Activated CD8-positive, alpha-beta T cell treated with anti-CD3 and anti-CD28 coated beads, Interleukin-2, amount 10 ng/mL, durations not matched to agents 7 days and 5 days (primary cell): Measurements from ENCODE around the gene AQP10. TPM values are rescaled to one million over a fixed set of nuclear protein-coding genes. Genes with fewer than 3 reads are reported as not detected.
"Not testable (repeated sequence)": the region's sequence is repeated elsewhere in the genome, so short reads cannot be mapped to it uniquely, and the experiment has no call there.

Experiments used
- ATAC-seq: fragments of 150-1000 bp; cut with Tn5 transposase; one replicate; pipeline ENCODE4 v1.10.0; 2021; ENCODE audit warnings: moderate library complexity
- CTCF ChIA-PET: fragments of 350-600 bp; sonication (Branson Sonifier 250); formaldehyde crosslinking; loops from one replicate; lab custom pipeline; 2021; ENCODE audit warnings: antibody characterized with exemption; lab: Charles Lee
- POLR2A ChIA-PET: fragments of 350-600 bp; sonication (Branson Sonifier 250); formaldehyde crosslinking; loops from one replicate; lab custom pipeline; 2021; ENCODE audit warnings: antibody characterized with exemption; lab: Charles Lee
- DNase-seq: peaks from one replicate; pipeline ENCODE4 v3.0.0-alpha.2; 2020
- H3K27ac Mint-ChIP-seq: one replicate; pipeline ENCODE4 v1.8.0; 2021; ENCODE audit warnings: mild to moderate bottlenecking, mixed read lengths
- H3K27me3 Mint-ChIP-seq: one replicate; pipeline ENCODE4 v1.8.0; 2021; ENCODE audit warnings: low read depth, mixed read lengths
- H3K36me3 Mint-ChIP-seq: one replicate; pipeline ENCODE4 v1.8.0; 2021; ENCODE audit warnings: low read depth, mixed read lengths
- H3K4me1 Mint-ChIP-seq: one replicate; pipeline ENCODE4 v1.8.0; 2021; ENCODE audit warnings: low read depth, mixed read lengths
- H3K4me3 Mint-ChIP-seq: one replicate; pipeline ENCODE4 v1.8.0; 2021; ENCODE audit warnings: mild to moderate bottlenecking, mixed read lengths
- H3K9me3 Mint-ChIP-seq: one replicate; pipeline ENCODE4 v1.8.0; 2022; ENCODE audit warnings: mixed read lengths; ENCODE audit not compliant: insufficient read depth
- total RNA-seq, 2 experiments: library from RNA; stranded (reverse); gene quantifications; one replicate each; pipeline ENCODE4 v1.2.3, GENCODE V29; 2021

Gene AQP10
- total RNA-seq: not detected

DNA sequence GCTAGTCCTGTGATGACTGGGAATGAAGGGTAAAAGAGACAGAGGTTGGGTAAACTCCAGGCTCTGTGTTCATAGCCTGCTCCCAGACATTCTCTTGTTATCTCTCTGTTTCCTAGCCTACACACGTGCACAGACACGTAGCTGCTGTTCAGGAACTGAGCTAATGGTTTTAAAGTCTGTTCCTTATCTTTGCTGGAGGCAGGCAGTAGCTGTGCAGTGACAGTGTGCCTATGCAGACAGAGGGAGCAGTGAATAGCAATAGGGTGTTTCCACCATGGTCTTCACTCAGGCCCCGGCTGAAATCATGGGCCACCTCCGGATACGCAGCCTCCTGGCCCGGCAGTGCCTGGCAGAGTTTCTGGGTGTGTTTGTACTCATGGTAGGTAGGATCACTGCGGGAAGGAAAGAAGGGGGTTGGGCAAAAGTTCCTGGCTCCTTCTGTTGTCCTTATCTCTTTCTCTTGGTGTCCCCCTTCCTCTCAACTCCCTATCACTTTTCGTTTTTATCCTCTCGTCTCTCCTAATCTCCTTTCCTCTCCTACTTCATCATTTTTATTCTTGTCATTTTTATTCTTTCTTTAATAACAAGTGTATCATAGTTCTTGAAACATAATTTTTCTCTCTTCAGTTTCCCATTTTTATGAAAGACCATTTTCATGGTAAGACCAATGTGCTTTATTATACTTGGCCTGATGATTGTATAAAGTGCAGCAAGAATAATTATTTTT is at the start of gene AQP10:
AQP10 (plus strand) TSS at position 212 of the 727 bp plus-strand sequence; CDS start at position 275, 63 bp downstream.
- POLR2A ChIA-PET: no interaction called here
- H3K4me3 Mint-ChIP-seq: no peak within 1 kb of the TSS

DNA sequence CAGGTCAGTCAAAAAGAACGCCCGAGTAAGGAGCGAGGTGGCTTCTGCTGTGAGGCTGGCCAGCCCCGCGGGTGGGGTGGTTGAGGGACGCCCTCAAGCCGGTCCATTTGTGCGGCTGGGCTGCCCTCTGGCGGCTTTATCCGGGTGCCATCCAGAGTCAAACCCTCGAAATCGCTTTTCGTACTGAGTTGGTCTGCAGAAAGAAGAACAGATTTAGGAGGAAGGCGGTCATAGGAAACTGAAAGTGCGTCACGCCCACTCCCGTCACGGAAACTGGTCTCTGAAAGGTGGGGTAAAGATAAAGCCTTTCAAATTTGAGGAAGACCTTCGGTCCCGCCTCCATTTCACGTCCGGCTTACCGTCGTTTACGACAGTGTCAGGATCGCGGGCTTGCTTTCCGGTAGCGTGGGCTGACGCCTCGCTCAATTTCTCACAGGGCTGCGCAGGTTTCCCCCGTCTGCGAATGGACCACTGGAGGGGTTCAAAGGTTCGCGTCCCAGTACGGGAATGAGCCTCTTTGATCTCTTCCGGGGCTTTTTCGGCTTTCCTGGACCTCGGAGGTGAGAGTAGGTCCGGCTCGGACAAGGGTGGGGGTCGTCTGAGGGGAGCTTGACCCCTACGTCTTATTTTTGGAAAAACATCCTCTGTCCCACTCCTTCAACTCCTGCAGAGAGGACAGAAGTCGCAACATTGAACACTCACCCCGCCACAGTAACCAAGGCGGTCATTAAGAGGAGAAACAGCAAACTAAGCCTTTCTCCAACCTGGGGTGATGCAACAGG is 48.5 kb upstream of the AQP10 start, which contains the start of gene HAX1:
HAX1 (plus strand) TSS at position 413 of the 782 bp plus-strand sequence; CDS start at position 508, 95 bp downstream.
- H3K27me3 Mint-ChIP-seq: no peaks in the 10 kb centered on the region
- peaks cover 52% of the 10 kb centered on the region for H3K36me3 Mint-ChIP-seq
- POLR2A ChIA-PET: interaction anchor here (0.6 to 1.6 kb wide), 9 partner anchors 9 to 328 kb away, joined by 3 to 5 read pairs (median 4); partner anchors contain the start of gene RPS27
- H3K9me3 Mint-ChIP-seq: no peaks in the 10 kb centered on the region
- peak; percentile 99 for DNase-seq
- peak within 1 kb of the TSS; percentile 96 for H3K27ac Mint-ChIP-seq
- peak within 1 kb of the TSS; percentile 97 for H3K4me3 Mint-ChIP-seq
- H3K4me1 Mint-ChIP-seq: peaks cover 41% of the 10 kb centered on the region
- ATAC-seq: peak; percentile 96
- CTCF ChIA-PET: interaction anchor here (0.6 to 5.9 kb wide), 28 partner anchors 9 to 286 kb away, joined by 3 to 60 read pairs (median 4); partner anchors contain the start of genes ATP8B2, RAB13 and TPM3

More for the DNA sequence above, at the start of gene AQP10:
- no peak for ATAC-seq
- DNase-seq: no peak
- Mint-ChIP-seq H3K36me3 (no peaks in the 10 kb centered on the region), H3K27ac (no peak within 1 kb of the TSS), H3K27me3 (peaks cover 27% of the 10 kb centered on the region), H3K9me3 (peaks cover 14% of the 10 kb centered on the region), H3K4me1 (peaks cover 10% of the 10 kb centered on the region)
- CTCF ChIA-PET: interaction anchor here (0.8 to 1.3 kb wide), 4 partner anchors 14 to 160 kb away, joined by 3 to 4 read pairs (median 3); no protein-coding TSS in a partner anchor

- no peaks in the 10 kb centered on the region for H3K9me3 Mint-ChIP-seq
- ATAC-seq (peak; percentile 2), DNase-seq (no peak)
- ChIA-PET POLR2A (interaction anchor here (0.6 to 1.3 kb wide), 5 partner anchors 52 to 329 kb away, joined by 3 to 5 read pairs (median 3); no protein-coding TSS in a partner anchor), CTCF (interaction anchor here (0.6 to 5.9 kb wide), 7 partner anchors 16 to 274 kb away, joined by 3 to 60 read pairs (median 5); partner anchors contain the start of gene ATP8B2)
- H3K27me3 Mint-ChIP-seq: no peaks in the 10 kb centered on the region
- peaks cover 41% of the 10 kb centered on the region for H3K4me1 Mint-ChIP-seq
- peak overlapping the region; percentile 97 for H3K4me3 Mint-ChIP-seq
- peaks cover 52% of the 10 kb centered on the region for H3K36me3 Mint-ChIP-seq
- H3K27ac Mint-ChIP-seq: peak overlapping the region; percentile 96
These were observed 47.8 kb upstream of the AQP10 start for GRCh38 chr1:154272999-154273563.

GRCh38 chr1:154276797-154277196 is 44.1 kb upstream of the AQP10 start:
- H3K36me3 Mint-ChIP-seq: peaks cover 33% of the 10 kb centered on the region
- H3K27ac Mint-ChIP-seq: no peak overlapping the region
- no peak overlapping the region for H3K4me3 Mint-ChIP-seq
- H3K9me3 Mint-ChIP-seq: no peaks in the 10 kb centered on the region
- no peak for ATAC-seq
- ChIA-PET CTCF (interaction anchor here (0.6 to 3.2 kb wide), 9 partner anchors 13 to 203 kb away, joined by 3 to 39 read pairs (median 4); no protein-coding TSS in a partner anchor), POLR2A (no interaction called here)
- H3K27me3 Mint-ChIP-seq: no peaks in the 10 kb centered on the region
- H3K4me1 Mint-ChIP-seq: peaks cover 28% of the 10 kb centered on the region
- no peak for DNase-seq

DNA sequence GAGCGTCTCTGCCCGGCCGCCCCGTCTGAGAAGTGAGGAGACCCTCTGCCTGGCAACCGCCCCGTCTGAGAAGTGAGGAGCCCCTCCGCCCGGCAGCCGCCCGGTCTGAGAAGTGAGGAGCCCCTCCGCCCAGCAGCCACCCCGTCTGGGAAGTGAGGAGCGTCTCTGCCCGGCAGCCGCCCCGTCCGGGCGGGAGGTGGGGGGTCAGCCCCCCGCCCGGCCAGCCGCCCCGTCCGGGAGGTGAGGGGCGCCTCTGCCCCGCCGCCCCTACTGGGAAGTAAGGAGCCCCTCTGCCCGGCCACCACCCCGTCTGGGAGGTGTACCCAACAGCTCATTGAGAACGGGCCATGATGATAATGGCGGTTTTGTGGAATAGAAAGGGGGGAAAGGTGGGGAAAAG is 33.3 kb upstream of the AQP10 start:
- ATAC-seq, H3K4me1 Mint-ChIP-seq, POLR2A ChIA-PET, CTCF ChIA-PET, H3K4me3 Mint-ChIP-seq, H3K27me3 Mint-ChIP-seq, H3K27ac Mint-ChIP-seq, H3K36me3 Mint-ChIP-seq, DNase-seq, H3K9me3 Mint-ChIP-seq: not testable (repeated sequence)

- POLR2A ChIA-PET: no interaction called here
- CTCF ChIA-PET: interaction anchor here (1.1 to 1.4 kb wide), 2 partner anchors 12 to 16 kb away, joined by 3 read pairs; no protein-coding TSS in a partner anchor
- Mint-ChIP-seq H3K27me3 (peaks cover 7% of the 10 kb centered on the region), H3K27ac (no peak overlapping the region), H3K36me3 (peaks cover 2% of the 10 kb centered on the region), H3K4me3 (no peak overlapping the region), H3K4me1 (no peaks in the 10 kb centered on the region), H3K9me3 (peaks cover 4% of the 10 kb centered on the region)
- DNase-seq: no peak
- ATAC-seq: no peak
These were observed 32.2 kb upstream of the AQP10 start for GRCh38 chr1:154288661-154289060.

GRCh38 chr1:154290921-154291320 is 30.0 kb upstream of the AQP10 start:
- H3K27ac Mint-ChIP-seq: no peak overlapping the region
- no peak overlapping the region for H3K4me3 Mint-ChIP-seq
- ATAC-seq (no peak), DNase-seq (no peak)
- no peaks in the 10 kb centered on the region for H3K4me1 Mint-ChIP-seq
- peaks cover 14% of the 10 kb centered on the region for H3K9me3 Mint-ChIP-seq
- ChIA-PET POLR2A (interaction anchor here (0.6 kb wide), 2 partner anchors 96 to 178 kb away, joined by 3 to 4 read pairs; no protein-coding TSS in a partner anchor), CTCF (interaction anchor here (0.6 to 3.1 kb wide), 3 partner anchors 35 to 190 kb away, joined by 3 to 10 read pairs (median 3); no protein-coding TSS in a partner anchor)
- H3K27me3 Mint-ChIP-seq: peaks cover 7% of the 10 kb centered on the region
- H3K36me3 Mint-ChIP-seq: peaks cover 7% of the 10 kb centered on the region

- no peaks in the 10 kb centered on the region for H3K4me1 Mint-ChIP-seq
- peaks cover 9% of the 10 kb centered on the region for H3K27me3 Mint-ChIP-seq
- DNase-seq (no peak), ATAC-seq (no peak)
- CTCF ChIA-PET: interaction anchor here (1.6 kb wide), 1 partner anchor 28 kb away, joined by 3 read pairs; no protein-coding TSS in a partner anchor
- H3K27ac Mint-ChIP-seq: no peak overlapping the region
- no peak overlapping the region for H3K4me3 Mint-ChIP-seq
- H3K36me3 Mint-ChIP-seq: peaks cover 8% of the 10 kb centered on the region
- peaks cover 18% of the 10 kb centered on the region for H3K9me3 Mint-ChIP-seq
- POLR2A ChIA-PET: interaction anchor here (0.6 kb wide), 1 partner anchor 475 kb away, joined by 5 read pairs; no protein-coding TSS in a partner anchor
These were observed 25.3 kb upstream of the AQP10 start for GRCh38 chr1:154295408-154296235.

DNA sequence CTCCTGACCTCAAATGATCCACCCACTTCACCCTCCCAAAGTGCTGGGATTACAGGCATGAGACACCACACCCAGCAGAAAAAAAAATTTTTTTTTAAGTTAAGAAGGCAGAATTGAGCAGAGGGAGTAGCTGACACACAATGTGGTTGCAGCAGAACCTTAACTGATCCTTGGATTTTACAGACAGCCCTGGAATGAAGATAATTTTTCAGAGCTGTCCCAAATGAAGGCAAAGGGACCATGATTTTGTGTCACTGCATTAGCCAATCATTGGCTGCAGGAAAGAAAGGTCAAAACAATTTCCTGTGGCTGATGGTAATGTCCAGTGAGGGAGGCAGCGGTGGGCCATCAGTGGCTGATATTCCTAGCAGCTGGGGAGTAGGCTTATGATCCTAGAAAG is 19.3 kb upstream of the AQP10 start:
- ATAC-seq: no peak
- POLR2A ChIA-PET: no interaction called here
- H3K4me1 Mint-ChIP-seq: no peaks in the 10 kb centered on the region
- peaks cover 2% of the 10 kb centered on the region for H3K27me3 Mint-ChIP-seq
- no peak overlapping the region for H3K27ac Mint-ChIP-seq
- no peak for DNase-seq
- CTCF ChIA-PET: interaction anchor here (1.7 kb wide), 1 partner anchor 23 kb away, joined by 7 read pairs; no protein-coding TSS in a partner anchor
- peaks cover 1% of the 10 kb centered on the region for H3K36me3 Mint-ChIP-seq
- no peak overlapping the region for H3K4me3 Mint-ChIP-seq
- peaks cover 3% of the 10 kb centered on the region for H3K9me3 Mint-ChIP-seq

DNA sequence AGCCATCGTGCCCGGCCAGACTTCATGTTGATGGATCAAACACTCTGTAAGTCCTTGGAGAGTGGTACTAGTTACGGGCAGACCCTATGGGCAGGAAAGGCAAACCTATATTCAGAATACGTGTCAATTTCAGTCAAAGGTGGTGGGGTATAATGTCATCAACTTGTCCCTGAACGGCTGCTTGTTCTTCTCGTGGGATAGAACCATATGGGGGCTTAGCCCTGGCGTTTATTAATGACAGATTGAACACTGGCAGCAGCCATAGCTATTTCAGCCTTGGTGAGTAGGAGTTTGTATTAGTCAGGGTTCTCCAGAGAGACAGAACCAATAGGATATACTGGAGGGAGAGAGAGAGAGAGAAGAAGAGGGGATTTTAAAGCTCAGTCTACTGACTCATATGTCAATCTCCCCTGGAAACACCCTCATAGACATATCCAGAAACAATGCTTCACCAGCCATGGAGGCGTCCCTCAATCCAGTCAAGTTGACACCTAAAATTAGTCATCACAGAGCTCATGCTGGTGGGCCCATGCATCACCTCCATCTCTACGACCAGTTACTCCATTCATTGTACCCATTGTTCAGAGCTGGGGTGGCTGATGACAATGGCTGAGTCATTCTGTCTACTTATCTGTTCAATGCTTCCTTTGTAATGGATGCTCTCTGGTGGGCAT is 16.1 kb upstream of the AQP10 start:
- ChIA-PET CTCF (interaction anchor here (0.8 to 3.2 kb wide), 2 partner anchors 30 to 34 kb away, joined by 3 to 10 read pairs; no protein-coding TSS in a partner anchor), POLR2A (no interaction called here)
- no peak overlapping the region for H3K27ac Mint-ChIP-seq
- H3K36me3 Mint-ChIP-seq: no peaks in the 10 kb centered on the region
- H3K4me3 Mint-ChIP-seq: no peak overlapping the region
- no peaks in the 10 kb centered on the region for H3K27me3 Mint-ChIP-seq
- DNase-seq: no peak
- no peaks in the 10 kb centered on the region for H3K9me3 Mint-ChIP-seq
- no peaks in the 10 kb centered on the region for H3K4me1 Mint-ChIP-seq
- no peak for ATAC-seq
